IMR-90 (cell line): ENCODE measurements around the gene C6. TPM values are rescaled to one million over a fixed set of nuclear protein-coding genes. Genes with fewer than 3 reads are reported as not detected.

Experiments
- polyA plus RNA-seq, 3 experiments: library from polyadenylated mRNA; depleted of rRNA; stranded (reverse); fragments of >200 nt; gene quantifications; 2 replicates each; pipeline ENCODE4 v1.2.3, GENCODE V29; 2012; ENCODE audit warnings: low replicate concordance in 1 of 3
- total RNA-seq: library from RNA; depleted of rRNA; stranded (reverse); fragments of >200 nt; gene quantifications from 2 replicates; pipeline ENCODE4 v1.2.3, GENCODE V29; 2012; rRNA removed

The C6 gene
- total and polyA plus RNA-seq, 2 of the 4 experiments (the other 2 are of a cell fraction): 0.05 to 0.18 TPM

Other genes starting within 250 kb of the C6 start
- gene MROH2B, start 142.2 kb downstream of the C6 start, total RNA-seq: not detected in 2 replicates
- gene MROH2B, start 142.2 kb downstream of the C6 start, polyA plus RNA-seq (2012; rRNA removed): not detected in 2 replicates